Measurements from ENCODE around the gene MYL6.

DNA sequence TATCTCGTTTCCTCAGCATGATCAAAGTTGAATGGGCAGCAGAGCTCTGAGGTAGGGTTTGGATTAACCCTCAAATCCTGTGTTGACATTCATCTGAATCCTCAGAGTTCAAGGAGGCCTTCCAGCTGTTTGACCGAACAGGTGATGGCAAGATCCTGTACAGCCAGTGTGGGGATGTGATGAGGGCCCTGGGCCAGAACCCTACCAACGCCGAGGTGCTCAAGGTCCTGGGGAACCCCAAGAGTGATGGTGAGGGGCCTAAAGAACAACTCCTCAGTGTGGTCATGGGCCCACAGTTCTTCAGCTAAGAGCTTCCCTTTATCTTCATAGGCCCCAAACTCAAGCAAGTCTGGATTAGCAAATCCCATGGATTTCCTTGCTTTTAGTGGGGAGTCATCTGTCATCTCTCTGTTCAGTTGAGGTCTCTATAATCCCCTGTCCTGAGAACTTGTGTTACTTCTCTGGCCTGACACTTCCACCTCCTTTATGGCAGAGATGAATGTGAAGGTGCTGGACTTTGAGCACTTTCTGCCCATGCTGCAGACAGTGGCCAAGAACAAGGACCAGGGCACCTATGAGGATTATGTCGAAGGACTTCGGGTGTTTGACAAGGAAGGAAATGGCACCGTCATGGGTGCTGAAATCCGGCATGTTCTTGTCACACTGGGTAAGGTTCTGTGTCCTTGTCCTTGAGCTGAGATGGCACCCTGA, 1.5 kb downstream of the MYL6 start:
- TF ChIP-seq POLR2AphosphoS5 (IDR thresholded peaks at IDR 0.05; ENCODE audit: low read depth, low read length): peak; percentile 7; the same call in 1 of the 2 replicates
- TF ChIP-seq, protein P1, sequence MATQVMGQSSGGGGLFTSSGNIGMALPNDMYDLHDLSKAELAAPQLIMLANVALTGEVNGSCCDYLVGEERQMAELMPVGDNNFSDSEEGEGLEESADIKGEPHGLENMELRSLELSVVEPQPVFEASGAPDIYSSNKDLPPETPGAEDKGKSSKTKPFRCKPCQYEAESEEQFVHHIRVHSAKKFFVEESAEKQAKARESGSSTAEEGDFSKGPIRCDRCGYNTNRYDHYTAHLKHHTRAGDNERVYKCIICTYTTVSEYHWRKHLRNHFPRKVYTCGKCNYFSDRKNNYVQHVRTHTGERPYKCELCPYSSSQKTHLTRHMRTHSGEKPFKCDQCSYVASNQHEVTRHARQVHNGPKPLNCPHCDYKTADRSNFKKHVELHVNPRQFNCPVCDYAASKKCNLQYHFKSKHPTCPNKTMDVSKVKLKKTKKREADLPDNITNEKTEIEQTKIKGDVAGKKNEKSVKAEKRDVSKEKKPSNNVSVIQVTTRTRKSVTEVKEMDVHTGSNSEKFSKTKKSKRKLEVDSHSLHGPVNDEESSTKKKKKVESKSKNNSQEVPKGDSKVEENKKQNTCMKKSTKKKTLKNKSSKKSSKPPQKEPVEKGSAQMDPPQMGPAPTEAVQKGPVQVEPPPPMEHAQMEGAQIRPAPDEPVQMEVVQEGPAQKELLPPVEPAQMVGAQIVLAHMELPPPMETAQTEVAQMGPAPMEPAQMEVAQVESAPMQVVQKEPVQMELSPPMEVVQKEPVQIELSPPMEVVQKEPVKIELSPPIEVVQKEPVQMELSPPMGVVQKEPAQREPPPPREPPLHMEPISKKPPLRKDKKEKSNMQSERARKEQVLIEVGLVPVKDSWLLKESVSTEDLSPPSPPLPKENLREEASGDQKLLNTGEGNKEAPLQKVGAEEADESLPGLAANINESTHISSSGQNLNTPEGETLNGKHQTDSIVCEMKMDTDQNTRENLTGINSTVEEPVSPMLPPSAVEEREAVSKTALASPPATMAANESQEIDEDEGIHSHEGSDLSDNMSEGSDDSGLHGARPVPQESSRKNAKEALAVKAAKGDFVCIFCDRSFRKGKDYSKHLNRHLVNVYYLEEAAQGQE (IDR thresholded peaks at IDR 0.05; ENCODE audit: insufficient read depth in 1 of 2, low read depth in 2 of 2, low read length in 2 of 2): no peak
- no peak for TF ChIP-seq FOXP2 (optimal IDR thresholded peaks at IDR 0.05; ENCODE audit: borderline replicate concordance, extremely low read depth, extremely low read length, insufficient read depth)

Measured in PFSK-1 (cell line).